Gastrocnemius medialis (tissue), 4 donors: ENCODE results near the gene SASH1.

Source experiments
- CTCF ChIP-seq, 5 experiments: fragments of 450-650 bp in 3 of 5; fragments of 200-600 bp in 2 of 5; sonication (generic) in 2 of 5; IDR thresholded peaks in 4 of 5; conservative IDR thresholded peaks in 1 of 5; 1 replicate in 4 of 5; 2 replicates in 1 of 5; pipeline ENCODE4 v1.5.1; 2016 to 2019; ENCODE audit warnings: antibody characterized with exemption in 5 of 5, mild to moderate bottlenecking in 3 of 5, moderate library complexity in 3 of 5
- POLR2A ChIP-seq, 2 donors: fragments of 450-650 bp; IDR thresholded peaks; one replicate each; pipeline ENCODE4 v1.6.1; 2017; ENCODE audit warnings: antibody characterized with exemption in 2 of 2, mild to moderate bottlenecking in 2 of 2, moderate library complexity in 2 of 2

GRCh38 chr6:148296771-148297170, 45.9 kb upstream of the SASH1 start:
- TF ChIP-seq CTCF (IDR thresholded peaks at IDR 0.05 in 4 of 5, conservative IDR thresholded peaks at IDR 0.05 in 1 of 5) (no peak), POLR2A (IDR thresholded peaks at IDR 0.05) (no peak)
